ENCODE data around the gene STIM1.
"Not testable (repeated sequence)": the region's sequence is repeated elsewhere in the genome, so short reads cannot be mapped to it uniquely, and the experiment has no call there.

The STIM1 gene

DNA sequence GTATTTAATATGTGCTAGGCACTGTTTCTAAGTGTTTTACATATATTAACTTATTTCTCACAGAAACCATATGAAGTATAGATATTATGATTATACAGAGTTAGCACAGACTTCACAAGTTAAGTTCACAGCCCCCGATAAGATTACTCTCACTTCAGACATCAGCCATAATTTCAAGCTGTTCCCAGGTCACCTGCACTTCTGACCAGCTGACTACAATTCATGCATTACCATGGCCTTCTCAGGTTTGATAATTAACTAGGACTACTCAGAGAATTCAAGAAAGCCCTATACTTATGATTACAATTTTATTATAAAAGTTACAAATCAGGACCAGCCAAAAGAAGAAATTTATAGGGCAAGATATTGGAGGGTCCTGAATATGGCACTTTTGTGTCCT, 170.9 kb downstream of the STIM1 start:
- DNase-seq (ENCODE audit: low spot score) = no peak

DNA sequence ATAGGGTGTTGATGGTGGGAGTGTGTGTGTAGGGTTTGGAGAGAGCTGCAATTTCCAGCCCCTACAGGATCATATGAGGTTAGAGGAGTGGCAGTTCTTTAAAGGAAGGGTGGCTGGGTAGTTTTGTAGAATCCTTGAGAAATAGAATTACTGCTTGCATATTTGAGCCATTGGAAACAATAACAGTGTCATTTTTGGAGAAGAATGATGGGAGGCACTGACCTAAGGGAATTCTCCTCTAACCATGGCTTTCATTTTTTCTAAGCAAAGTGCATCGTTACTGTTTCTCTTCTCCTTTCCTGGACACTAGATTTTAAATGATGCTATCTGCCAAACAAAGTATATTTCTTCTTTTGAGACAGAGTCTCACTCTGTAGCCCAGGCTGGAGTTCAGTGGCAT, 172.3 kb downstream of the STIM1 start:
- no peak for DNase-seq (ENCODE audit: low spot score)

DNA sequence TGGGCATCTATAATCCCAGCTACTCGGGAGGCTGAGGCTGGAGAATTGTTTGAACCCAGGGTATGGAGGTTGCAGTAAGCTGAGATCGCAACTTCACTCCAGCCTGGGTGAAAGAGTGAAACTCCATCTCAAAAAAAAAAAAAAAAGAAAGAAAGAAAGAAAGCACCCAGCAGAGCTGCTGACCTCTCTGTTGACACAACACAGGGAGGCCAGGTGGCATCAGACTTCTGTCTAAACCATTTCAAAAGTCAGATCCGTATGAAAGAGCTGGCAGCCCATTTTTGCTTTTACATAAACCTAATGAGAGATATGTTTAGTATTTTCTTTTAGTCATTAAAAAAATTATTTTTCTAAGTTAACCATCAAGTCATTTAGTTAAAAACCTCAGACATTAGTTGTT, 174.7 kb downstream of the STIM1 start:
- no peak for DNase-seq (ENCODE audit: low spot score)

DNA sequence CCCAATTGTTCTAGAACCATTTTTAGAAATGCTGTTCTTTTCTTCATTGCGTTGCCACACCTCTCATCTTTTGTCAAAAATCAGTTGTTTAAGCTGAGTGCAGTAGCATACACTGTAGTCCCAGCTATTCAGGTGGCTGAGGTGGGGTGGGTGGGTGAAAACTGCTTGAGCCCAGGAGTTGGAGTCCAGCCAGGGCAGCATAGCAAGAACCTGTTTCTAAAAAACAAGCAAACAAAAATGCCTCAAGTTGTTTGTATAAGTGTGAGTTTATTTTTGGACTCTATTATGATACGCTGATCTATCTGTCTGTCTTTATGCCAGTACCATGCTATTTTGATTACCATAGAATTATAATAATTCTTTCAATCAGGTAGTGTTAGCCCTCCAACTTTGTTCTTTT, 176.6 kb downstream of the STIM1 start:
- DNase-seq (ENCODE audit: low spot score) = no peak

DNA sequence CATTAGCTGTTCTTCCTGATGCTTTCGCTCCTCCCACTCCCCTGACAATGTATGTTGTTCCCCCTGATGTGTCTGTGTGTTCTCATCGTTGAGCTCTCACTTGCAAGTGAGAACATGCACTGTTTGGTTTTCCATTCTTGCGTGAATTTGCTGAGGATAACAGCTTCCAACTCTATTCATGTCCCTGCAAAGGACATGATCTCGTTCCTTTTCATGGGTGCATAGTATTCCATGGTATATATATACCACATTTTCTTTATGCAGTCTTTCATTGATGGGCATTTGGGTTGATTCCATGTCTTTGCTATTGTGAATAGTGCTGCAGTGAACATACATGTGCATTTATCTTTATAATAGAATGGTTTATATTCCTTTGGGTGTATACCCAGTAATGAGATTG, 180.5 kb downstream of the STIM1 start:
- DNase-seq (ENCODE audit: low spot score) = no peak

DNA sequence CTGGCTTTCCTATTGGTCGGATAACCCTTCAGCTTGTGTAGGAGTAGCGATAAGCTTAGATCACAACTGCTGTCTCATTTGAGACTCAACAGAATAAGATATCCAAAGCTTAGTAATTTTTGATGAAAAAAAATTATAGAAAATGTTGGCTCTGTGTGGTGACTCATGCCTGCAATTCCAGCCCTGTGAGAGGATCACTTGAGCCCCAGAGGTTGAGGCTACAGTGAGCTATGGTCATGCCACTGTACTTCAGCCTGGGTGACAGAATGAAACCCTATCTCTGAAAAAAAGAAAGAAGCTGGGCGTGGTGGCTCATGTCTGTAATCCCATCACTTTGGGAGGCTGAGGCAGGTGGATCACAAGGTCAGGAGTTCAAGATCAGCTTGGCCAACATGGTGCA, 183.5 kb downstream of the STIM1 start:
- DNase-seq (ENCODE audit: low spot score) = no peak

DNA sequence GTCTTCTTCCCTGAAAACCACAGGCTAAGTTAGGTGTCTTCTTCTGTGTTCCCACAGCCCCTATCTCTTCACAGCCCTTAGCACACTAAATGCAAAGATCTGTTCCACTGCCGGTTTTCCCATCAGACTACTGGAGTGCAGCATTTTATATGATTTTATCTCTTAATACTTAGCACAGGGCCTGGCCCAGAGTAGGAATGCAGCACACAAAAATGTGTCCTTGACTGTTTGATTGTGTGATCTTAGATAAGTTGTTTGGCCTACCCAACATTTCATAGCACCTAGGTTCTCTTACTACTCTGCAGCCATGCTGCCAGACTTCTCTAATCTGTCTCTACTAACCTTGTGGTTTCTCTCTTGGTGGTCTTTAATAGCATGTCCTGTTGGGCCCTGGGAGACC, 185.0 kb downstream of the STIM1 start:
- DNase-seq (ENCODE audit: low spot score) = no peak

DNA sequence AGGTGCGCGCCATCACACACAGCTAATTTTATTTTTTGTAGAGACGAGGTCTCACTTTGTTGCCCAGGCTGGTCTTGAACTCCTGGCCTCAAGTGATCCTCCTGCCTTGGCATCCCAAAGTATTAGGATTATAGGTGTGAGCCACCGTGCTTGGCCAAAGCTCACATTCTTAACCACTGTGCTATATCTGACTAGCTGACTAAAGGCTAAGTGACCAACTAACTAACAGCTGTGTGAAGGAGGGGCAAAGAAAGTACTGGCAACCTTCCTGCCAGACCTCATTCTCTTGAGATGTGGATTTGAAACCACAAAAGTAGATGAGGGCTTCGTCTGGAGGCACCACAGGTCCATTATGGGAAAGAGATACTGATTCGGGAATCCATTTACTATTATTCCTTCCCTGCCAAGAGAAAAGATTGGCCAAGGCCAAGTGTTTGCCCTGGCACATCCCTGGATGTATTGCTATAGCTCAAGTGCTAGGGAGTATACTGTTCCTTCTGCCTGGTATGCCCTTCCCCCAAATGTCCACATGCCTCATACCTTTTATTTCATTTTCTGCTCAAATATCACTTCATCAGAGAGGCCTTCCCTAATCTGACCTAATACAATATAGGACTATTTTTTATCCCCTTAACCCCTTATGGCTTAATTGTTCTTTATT, 186.4 kb downstream of the STIM1 start:
- DNase-seq (ENCODE audit: low spot score) = no peak

DNA sequence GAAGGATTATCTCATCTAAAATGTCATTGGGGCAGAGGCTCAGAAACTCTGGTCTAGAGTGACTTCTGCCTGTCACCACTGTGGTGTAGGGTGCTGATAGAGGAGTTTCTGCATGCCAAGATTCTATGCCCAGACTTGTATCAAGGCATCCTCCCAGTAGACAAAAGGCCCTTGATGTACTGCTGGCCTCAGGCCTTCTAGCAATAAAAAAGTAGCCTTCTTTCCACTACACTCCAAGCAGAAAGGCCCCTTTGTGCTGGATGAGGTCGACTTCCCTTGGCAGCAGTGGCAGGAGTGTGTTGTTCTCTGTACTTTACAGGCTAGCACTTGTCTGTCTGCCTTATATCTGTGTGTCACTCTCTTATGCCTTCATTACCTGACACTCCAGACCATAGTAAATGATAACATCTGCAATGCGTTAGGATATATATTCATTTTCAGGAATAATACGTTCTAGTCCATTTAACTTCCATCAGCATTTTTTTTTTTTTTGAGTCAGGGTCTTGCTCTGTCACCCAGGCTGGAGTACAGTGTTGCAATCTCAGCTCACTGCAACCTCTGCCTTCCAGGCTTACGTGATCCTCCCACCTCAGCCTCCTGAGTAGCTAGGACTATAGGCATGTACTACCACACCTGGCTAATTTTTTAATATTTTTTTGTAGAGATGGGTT, 189.6 kb downstream of the STIM1 start:
- no peak for DNase-seq (ENCODE audit: low spot score)

DNA sequence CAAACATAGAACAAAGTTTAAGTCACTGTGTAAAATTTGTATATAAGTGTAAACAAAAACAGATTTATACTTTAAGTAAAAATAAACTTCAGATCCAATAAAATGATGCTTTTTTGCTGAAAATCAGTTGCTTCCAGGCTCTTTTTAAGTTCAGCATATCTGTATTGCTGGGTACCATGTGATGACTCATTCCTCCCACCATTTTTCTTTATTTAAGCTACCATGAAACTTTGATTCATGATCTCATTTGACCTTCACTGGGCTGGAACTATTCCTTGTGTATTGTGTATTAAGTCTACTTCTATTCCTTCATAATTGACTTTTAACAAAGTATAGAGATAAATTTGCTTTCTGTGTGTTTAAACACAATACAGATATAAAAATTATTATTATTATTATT, 192.9 kb downstream of the STIM1 start:
- no peak for DNase-seq (ENCODE audit: low spot score)

DNA sequence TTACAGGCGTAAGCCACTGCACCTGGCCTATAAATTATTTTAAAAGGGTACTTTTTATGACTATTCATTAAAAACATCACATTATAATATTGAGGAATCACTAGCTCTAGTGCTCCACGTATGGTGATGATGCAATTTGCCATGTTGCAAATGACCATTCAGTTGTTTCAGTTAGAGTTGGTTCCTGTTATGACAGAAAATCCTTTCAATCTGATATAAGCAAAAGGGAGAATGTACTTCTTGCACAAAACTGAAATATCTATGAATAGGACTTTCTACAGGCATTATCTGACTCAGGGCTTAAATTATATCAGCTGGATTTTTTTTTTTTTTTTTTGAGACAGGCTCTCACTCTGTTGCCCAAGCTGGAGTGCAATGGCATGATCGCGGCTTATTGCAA, 193.5 kb downstream of the STIM1 start:
- DNase-seq (ENCODE audit: low spot score) = no peak

DNA sequence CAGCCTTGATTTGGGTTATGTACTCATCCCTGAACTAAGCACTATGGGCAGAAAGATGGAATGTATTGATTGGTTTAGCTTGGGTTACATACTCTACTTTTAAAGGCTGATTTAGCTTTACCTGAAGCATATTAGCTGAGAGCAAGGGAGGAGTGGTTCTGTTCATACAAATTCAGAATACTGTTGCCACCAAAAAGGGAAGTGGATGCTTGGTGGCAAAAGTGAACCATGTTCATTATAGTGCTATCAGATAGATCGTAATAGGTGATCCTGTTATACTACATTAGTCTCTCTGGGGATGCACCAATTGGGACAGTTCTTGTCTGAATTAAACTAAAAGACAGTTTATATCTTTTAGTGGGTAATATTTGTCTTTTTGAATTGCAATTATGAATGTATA, 194.7 kb downstream of the STIM1 start:
- DNase-seq (ENCODE audit: low spot score) = no peak

DNA sequence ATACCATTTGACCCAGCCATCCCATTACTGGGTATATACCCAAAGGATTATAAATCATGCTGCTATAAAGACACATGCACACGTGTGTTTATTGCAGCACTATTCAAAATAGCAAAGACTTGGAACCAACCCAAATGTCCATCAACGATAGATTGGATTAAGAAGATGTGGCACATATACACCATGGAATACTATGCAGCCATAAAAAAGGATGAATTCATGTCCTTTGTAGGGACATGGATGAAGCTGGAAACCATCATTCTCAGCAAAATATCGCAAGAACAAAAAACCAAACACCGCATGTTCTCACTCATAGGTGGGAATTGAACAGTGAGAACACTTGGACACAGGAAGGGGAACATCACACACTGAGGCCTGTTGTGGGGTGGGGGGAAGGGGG, 197.7 kb downstream of the STIM1 start:
- not testable (repeated sequence) for DNase-seq (ENCODE audit: low spot score)

DNA sequence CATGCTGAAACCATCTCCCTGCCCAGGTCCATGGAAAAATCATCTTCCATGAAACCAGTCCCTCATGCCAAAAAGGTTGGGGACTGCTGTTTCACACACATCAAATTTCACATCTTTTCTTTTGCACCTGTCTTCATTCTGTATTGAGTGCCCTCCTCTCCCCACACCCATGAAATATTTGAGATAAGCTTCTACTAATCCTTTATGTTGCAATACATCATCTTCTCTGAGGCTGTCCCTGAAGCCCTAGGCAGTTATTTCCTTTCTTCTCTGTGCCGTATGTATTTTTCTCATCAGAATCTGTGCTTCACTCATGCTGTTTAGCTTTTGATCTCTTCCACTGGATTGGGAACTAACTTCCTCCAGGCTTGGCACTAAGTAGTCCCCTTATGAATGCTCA, 199.2 kb downstream of the STIM1 start:
- no peak for DNase-seq (ENCODE audit: low spot score)

DNA sequence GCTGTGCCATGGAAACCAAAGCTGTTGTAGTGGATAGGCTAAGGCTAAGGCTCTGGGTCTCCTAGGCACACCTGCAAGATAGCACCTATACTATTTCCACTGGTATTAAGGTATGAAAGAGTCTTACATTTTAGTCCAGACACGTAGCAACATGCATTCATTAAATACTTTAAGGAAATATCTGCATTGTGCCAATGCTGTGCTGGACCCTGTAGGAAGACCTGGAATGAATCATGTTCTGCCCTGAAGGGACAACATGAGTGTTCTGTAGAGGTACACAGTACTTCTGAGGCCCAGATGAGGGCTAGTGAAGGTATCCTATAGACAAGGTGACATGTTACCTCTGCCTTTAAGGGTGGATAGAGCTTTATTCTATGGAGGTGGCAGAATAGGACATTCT, 204.0 kb downstream of the STIM1 start:
- no peak for DNase-seq (ENCODE audit: low spot score)

DNA sequence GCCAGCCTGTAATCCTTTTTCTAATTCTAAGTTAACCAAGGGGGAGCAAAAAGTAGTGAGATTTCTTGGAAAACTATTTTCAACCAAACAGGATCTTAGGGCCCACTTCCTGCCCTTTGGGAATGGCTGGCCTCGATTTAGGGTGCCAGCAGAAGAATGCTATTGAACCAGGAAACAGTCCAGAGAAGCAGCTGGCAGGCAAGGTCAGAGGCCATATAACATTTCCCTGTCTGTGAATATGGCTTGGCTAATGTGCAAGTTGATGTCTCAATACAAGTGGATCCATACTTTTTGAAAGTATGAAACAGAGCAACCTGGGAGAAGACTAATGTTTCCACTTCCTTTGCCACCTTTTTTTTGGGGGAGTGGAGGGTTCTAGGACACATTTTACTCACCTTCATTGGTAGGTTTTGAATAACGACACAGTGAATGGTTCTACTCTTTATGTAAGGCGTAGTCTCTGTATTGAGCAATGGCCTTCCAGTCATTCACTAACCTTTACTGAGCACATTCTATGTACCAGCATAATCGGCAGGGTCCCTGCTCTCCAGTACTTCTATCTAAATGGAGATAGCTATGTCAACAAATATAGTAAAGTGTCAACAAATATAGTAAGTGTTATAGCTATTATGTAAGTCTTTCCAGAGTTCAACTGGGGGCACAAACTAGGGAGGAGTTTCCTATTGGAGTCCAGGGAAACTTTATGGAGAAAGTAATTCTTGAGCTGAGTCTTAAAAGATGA, 204.9 kb downstream of the STIM1 start:
- DNase-seq (ENCODE audit: low spot score) = no peak

DNA sequence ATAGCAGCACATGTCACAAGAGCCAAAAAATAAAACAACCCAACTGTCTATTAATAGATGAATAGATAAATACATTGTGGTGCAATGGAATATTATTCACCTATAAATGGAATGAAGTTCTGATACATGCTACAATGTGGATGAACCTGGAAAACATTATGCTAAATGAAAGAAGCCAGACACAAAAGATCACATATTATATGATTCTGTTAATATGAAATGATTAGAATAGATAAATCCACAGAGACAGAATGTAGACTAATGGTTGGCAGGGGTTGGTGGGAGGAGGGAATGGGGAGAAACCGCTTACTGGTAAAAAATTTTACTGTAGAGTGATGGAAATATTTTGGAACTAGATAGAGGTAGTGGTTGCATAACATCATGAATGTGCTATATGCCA, 206.2 kb downstream of the STIM1 start:
- DNase-seq (ENCODE audit: low spot score) = no peak

DNA sequence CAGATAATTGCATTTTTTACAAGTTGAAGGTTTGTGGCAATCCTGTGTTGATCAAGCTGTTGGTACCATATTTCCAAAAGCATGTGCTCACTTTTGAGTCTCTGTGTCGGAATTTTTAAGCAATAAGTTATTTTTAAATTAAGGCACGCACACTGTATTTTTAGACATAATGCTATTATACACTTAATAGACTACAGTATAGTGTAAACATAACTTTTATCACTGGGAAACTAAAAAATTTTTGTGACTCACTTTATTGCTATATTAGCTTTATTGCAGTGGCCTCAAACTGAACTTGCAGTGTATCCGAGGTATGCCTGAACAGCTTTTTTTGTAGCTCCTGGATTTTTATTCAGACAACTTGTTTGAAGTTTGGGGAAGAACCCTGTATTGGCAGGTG, 207.9 kb downstream of the STIM1 start:
- DNase-seq (ENCODE audit: low spot score) = no peak

DNA sequence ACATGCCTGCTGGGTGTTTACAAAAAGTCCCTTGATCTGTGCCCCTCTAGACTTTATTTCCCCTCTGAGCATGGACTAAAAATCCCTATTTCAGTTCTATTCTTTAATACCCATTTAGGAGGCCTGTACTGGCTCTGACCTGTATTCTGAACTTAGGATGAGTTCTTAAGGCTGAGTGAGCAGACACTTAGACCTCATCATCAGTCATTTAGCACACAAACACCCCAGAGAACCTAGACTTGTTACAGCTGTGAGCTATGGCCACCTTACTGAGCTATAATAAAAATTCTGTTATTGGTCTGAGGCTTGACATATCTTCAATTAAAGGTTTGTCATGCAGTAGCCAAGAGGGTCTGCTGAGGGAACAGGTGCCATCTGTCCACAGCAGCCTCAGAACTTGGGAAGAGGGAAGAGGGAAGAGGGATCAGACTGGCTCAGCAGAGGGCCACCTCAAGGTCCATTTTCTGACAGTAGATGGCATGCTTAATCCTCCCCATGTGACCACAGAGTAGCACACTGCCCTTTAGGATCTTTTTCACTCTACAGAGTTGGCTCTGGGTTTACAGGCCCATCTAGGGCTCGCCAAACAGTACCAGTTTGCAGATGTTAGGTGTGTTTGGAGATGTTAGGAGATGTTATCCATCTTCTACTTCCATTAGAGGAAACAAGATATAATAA, 209.0 kb downstream of the STIM1 start:
- no peak for DNase-seq (ENCODE audit: low spot score)

DNA sequence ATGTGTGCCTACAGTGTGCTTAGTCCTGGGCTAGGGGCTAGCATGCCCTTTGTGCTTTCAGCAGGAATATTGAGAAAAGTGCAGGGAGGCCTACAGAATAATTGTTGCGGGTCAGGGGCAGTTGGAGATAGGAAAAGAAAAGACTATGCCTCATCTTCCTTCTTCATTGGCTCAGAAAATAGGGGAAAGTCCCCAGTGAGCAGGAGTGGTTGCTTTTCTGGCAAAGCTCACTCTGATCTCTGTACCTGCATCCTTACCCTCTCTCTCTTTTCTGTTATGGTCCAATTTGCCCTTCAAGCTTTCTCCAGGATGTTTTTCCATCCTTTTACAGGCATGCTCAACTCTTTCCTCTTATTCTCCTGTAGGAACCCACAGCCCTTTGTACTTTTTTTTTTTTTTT, 209.6 kb downstream of the STIM1 start:
- no peak for DNase-seq (ENCODE audit: low spot score)

DNA sequence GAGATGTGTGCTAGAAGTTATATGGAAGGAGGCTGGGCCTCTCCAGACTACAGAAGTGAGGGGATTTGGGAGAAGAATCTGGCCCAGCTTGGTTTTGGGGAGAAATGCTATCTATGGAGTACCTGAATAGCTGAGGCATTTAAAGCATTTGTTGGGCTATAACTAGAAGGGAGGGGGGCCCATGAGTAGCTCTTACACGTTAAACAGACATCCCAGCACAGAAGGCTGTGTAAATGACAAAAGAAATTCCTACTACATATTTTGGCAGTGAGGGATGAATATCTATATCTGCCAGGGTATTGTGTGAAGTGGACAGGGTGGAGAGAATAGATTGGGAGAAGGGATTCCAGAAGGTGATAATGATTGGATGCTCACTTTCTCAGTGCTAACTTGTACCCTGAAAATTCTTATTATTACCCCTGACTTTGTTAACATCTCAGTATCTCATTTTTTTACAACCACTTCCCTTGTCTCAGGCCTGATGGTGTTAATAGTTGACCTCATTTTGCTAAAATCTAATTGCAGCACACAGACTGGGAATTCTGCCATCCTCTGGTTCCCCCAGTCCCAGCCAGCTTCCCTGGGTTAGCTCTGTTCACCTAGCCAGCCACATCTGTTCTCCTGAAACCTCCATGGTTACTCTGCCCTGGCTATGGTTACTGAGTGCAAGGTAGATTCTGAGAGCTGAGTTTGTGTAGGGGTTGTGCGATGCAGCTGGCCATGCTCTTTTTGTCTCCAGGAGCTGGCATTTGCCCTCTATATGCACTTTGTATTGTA, 210.3 kb downstream of the STIM1 start:
- DNase-seq (ENCODE audit: low spot score) = no peak

DNA sequence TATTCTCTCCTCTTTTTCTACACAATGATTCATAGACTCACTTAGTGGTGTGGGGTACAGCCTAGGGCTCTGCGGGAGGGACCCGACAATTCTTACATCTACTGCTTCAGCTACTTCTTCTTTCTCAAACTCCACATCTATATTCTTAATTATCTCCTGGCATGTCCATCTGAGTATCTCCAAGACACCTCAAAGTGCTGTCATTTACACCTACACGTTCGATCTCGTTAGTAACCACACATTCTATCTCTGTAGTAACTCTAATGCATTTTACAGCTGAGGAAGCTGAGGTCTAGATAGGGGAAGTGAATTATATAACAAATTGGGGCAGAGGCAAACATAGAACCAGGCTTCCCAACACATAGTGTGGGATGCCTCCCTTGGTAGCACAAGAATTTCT, 211.4 kb downstream of the STIM1 start:
- no peak for DNase-seq (ENCODE audit: low spot score)
